Esophagus squamous epithelium (tissue), 4 donors: Measurements from ENCODE around the gene RFTN2.

Experiments
- CTCF ChIP-seq, 6 experiments: fragments of 450-650 bp in 4 of 6; fragments of 200-600 bp in 2 of 6; sonication (generic) in 2 of 6; IDR thresholded peaks; one replicate each; pipeline ENCODE4 v1.5.1; 2016 to 2019; ENCODE audit warnings: antibody characterized with exemption in 6 of 6, mild to moderate bottlenecking in 4 of 6, moderate library complexity in 4 of 6
- POLR2A ChIP-seq, 4 donors: fragments of 450-650 bp; IDR thresholded peaks; one replicate each; pipeline ENCODE4 v1.6.1; 2017; ENCODE audit warnings: antibody characterized with exemption in 4 of 4, mild to moderate bottlenecking in 4 of 4, moderate library complexity in 3 of 4

- TF ChIP-seq CTCF (IDR thresholded peaks at IDR 0.05) (no peak), POLR2A (IDR thresholded peaks at IDR 0.05) (no peak)
Observed at GRCh38 chr2:197571627-197572271, 103.6 kb downstream of the RFTN2 start.
